IMR-90 (cell line): ENCODE measurements around the gene RYR1. TPM values are rescaled to one million over a fixed set of nuclear protein-coding genes. Genes with fewer than 3 reads are reported as not detected.

Source experiments
- ATAC-seq: fragments of 200-7000 bp; cut with Tn5 transposase; 2 replicates; pipeline ENCODE4 v1.9.1; 2020; ENCODE audit warnings: low read depth, mild to moderate bottlenecking, moderate library complexity
- BruUV-seq: library from RNA; stranded (reverse); fragments of 400-500 nt; replicated peaks from 2 replicates; lab custom pipeline; 2021; lab: Mats Ljungman, UMichigan
- CTCF ChIA-PET: fragments of 300-600 bp; formaldehyde crosslinking; extraction: SDS; loops from one replicate; lab custom pipeline; 2021; ENCODE audit warnings: antibody characterized with exemption; lab: Yijun Ruan, JAX
- POLR2A ChIA-PET: fragments of 300-600 bp; sonication (Branson Sonifier 250); formaldehyde crosslinking; loops from one replicate; lab custom pipeline; 2022; ENCODE audit warnings: antibody characterized with exemption; ENCODE audit not compliant: unreplicated experiment; lab: Charles Lee
- DNase-seq: peaks from one replicate; pipeline ENCODE4 v3.0.0; 2013
- H2AFZ ChIP-seq: replicated peaks from 2 replicates; pipeline ENCODE3; 2013; ENCODE audit warnings: low read length, mild to moderate bottlenecking; ENCODE audit not compliant: poor library complexity
- H2AK5ac ChIP-seq: 2 replicates; pipeline ENCODE4 v1.6.1; 2013; ENCODE audit warnings: low read depth, low read length, inconsistent platforms
- H2AK9ac ChIP-seq: replicated peaks from 2 replicates; pipeline ENCODE3; 2013; ENCODE audit warnings: mild to moderate bottlenecking, low read depth, low read length, moderate library complexity; ENCODE audit not compliant: poor library complexity
- H2BK120ac ChIP-seq: 2 replicates; pipeline ENCODE4 v1.6.1; 2013; ENCODE audit warnings: low read depth, low read length, inconsistent platforms
- H2BK15ac ChIP-seq: 3 replicates; pipeline ENCODE4 v1.6.1; 2013; ENCODE audit warnings: low read depth, low read length, inconsistent platforms
- H2BK20ac ChIP-seq: 2 replicates; pipeline ENCODE4 v1.6.1; 2013; ENCODE audit warnings: low read depth, mild to moderate bottlenecking, inconsistent platforms, low read length, moderate library complexity
- H2BK5ac ChIP-seq: 2 replicates; pipeline ENCODE4 v1.6.1; 2013; ENCODE audit warnings: mild to moderate bottlenecking, low read depth, low read length, inconsistent platforms; ENCODE audit not compliant: poor library complexity, severe bottlenecking
- H3K14ac ChIP-seq: replicated peaks from 2 replicates; pipeline ENCODE4 v1.6.1; 2013; ENCODE audit warnings: low read depth, low read length, inconsistent platforms
- H3K18ac ChIP-seq: 2 replicates; pipeline ENCODE4 v1.6.1; 2013; ENCODE audit warnings: low read depth, low read length, control low read depth
- H3K23ac ChIP-seq: 2 replicates; pipeline ENCODE4 v1.6.1; 2013; ENCODE audit warnings: low read depth, low read length, inconsistent platforms
- H3K27ac ChIP-seq: 2 replicates; pipeline ENCODE4 v1.5.1; 2013; ENCODE audit warnings: mild to moderate bottlenecking, control low read depth, low read length; ENCODE audit not compliant: insufficient read depth
- H3K27me3 ChIP-seq: 2 replicates; pipeline ENCODE4 v1.6.1; 2013; ENCODE audit warnings: low read length; ENCODE audit not compliant: control insufficient read depth, insufficient read depth
- H3K36me3 ChIP-seq: 2 replicates; pipeline ENCODE4 v1.6.1; 2013; ENCODE audit warnings: low read length, mixed read lengths; ENCODE audit not compliant: control insufficient read depth, insufficient read depth
- H3K4ac ChIP-seq: 2 replicates; pipeline ENCODE4 v1.6.1; 2013; ENCODE audit warnings: low read depth, low read length, inconsistent platforms
- H3K4me1 ChIP-seq: 2 replicates; pipeline ENCODE4 v1.6.1; 2013; ENCODE audit warnings: low read length, mixed read lengths; ENCODE audit not compliant: control insufficient read depth, insufficient read depth
- H3K4me2 ChIP-seq: 2 replicates; pipeline ENCODE4 v1.6.1; 2013; ENCODE audit warnings: low read depth, mild to moderate bottlenecking, control low read depth, low read length, moderate library complexity
- H3K4me3 ChIP-seq: 2 replicates; pipeline ENCODE4 v1.5.1; 2013; ENCODE audit warnings: low read depth, mild to moderate bottlenecking, control low read depth, low read length, moderate library complexity; ENCODE audit not compliant: insufficient read depth
- H3K56ac ChIP-seq: 2 replicates; pipeline ENCODE4 v1.6.1; 2013; ENCODE audit warnings: low read length, inconsistent platforms; ENCODE audit not compliant: insufficient read depth; ENCODE audit errors: extremely low read depth
- H3K79me1 ChIP-seq, 2 experiments: 2 replicates each; pipeline ENCODE4 v1.6.1; 2013; ENCODE audit warnings: low read length in 2 of 2, inconsistent platforms in 1 of 2, low read depth in 1 of 2
- H3K9ac ChIP-seq: 2 replicates; pipeline ENCODE4 v1.6.1; 2013; ENCODE audit warnings: low read depth, low read length, control low read depth
- H3K9me1 ChIP-seq: 2 replicates; pipeline ENCODE4 v1.6.1; 2013; ENCODE audit warnings: low read length, inconsistent platforms; ENCODE audit not compliant: insufficient read depth
- H3K9me3 ChIP-seq: 2 replicates; pipeline ENCODE4 v1.6.1; 2013; ENCODE audit warnings: low read length; ENCODE audit not compliant: control insufficient read depth, insufficient read depth
- H4K20me1 ChIP-seq: 2 replicates; pipeline ENCODE4 v1.6.1; 2013; ENCODE audit warnings: low read length, inconsistent platforms; ENCODE audit not compliant: insufficient read depth
- H4K5ac ChIP-seq: 2 replicates; pipeline ENCODE4 v1.6.1; 2013; ENCODE audit warnings: mild to moderate bottlenecking, low read depth, low read length, control low read depth
- H4K8ac ChIP-seq, 2 experiments: 2 replicates each; pipeline ENCODE4 v1.6.1; 2013; ENCODE audit warnings: low read depth in 2 of 2, low read length in 2 of 2, control low read depth in 1 of 2, inconsistent platforms in 1 of 2
- H4K91ac ChIP-seq: 2 replicates; pipeline ENCODE4 v1.6.1; 2013; ENCODE audit warnings: low read depth, low read length, inconsistent platforms; ENCODE audit not compliant: insufficient read depth
- BHLHE40 ChIP-seq: fragments of 150-350 bp; IDR thresholded peaks from 2 replicates; pipeline ENCODE4 v1.6.1; 2016; ENCODE audit warnings: mild to moderate bottlenecking, low read depth, low read length
- CEBPB ChIP-seq: IDR thresholded peaks from 2 replicates; pipeline ENCODE4 v1.6.1; 2012; ENCODE audit warnings: low read depth, low read length, improper control_type of control experiment
- CHD1 ChIP-seq: IDR thresholded peaks from 2 replicates; pipeline ENCODE4 v1.6.1; 2012; ENCODE audit warnings: low read depth, low read length, improper control_type of control experiment
- FOS ChIP-seq: fragments of 150-350 bp; IDR thresholded peaks from 2 replicates; pipeline ENCODE4 v1.6.1; 2016; ENCODE audit warnings: low read depth, low read length
- MAZ ChIP-seq: IDR thresholded peaks from 2 replicates; pipeline ENCODE4 v1.6.1; 2012; ENCODE audit warnings: low read depth, mild to moderate bottlenecking, low read length, improper control_type of control experiment, moderate library complexity, borderline replicate concordance
- MXI1 ChIP-seq: IDR thresholded peaks from 2 replicates; pipeline ENCODE4 v1.6.1; 2012; ENCODE audit warnings: low read depth, mild to moderate bottlenecking, low read length, moderate library complexity, borderline replicate concordance
- RCOR1 ChIP-seq: IDR thresholded peaks from 2 replicates; pipeline ENCODE4 v1.6.1; 2012; ENCODE audit warnings: mild to moderate bottlenecking, low read length, improper control_type of control experiment; ENCODE audit not compliant: insufficient replicate concordance
- RFX5 ChIP-seq: IDR thresholded peaks from 2 replicates; pipeline ENCODE4 v1.8.0; 2012; ENCODE audit warnings: low read depth, mild to moderate bottlenecking, low read length, moderate library complexity
- SMC3 ChIP-seq: fragments of 150-350 bp; IDR thresholded peaks from 2 replicates; pipeline ENCODE4 v1.6.1; 2016; ENCODE audit warnings: low read depth, mild to moderate bottlenecking, antibody characterized with exemption, low read length, moderate library complexity
- WGBS, 2 experiments: methylation state at CpG; one replicate each; pipeline versions ENCODE4 v1.1.5 to v1.1.7; 2013; ENCODE audit warnings: missing lambda C conversion rate in 2 of 2; ENCODE audit not compliant: insufficient read length in 1 of 2; ENCODE audit errors: extremely low coverage in 2 of 2; 5-methylcytosine and 5-hydroxymethylcytosine counted together
- dilution Hi-C: fragments of 300-500 bp; cut with HindIII; formaldehyde crosslinking; loops from one replicate; pipeline ENCODE4 v1.14.3; 2018; ENCODE audit warnings: low sequenced_read_pairs; ENCODE audit not compliant: unreplicated experiment
- in situ Hi-C: fragments of 300-500 bp; cut with MboI; formaldehyde crosslinking; loops from 3 replicates; pipeline ENCODE4 v1.14.3; 2019; ENCODE audit warnings: low sequenced_read_pairs, inconsistent platforms, mixed read lengths
- intact Hi-C: fragments of 100-400 bp; cut with micrococcal nuclease; formaldehyde crosslinking; loops from 2 replicates; pipeline ENCODE4 v1.10.0; 2022
- polyA plus RNA-seq, 3 experiments: library from polyadenylated mRNA; depleted of rRNA; stranded (reverse); fragments of >200 nt; gene quantifications; 2 replicates each; pipeline ENCODE4 v1.2.3, GENCODE V29; 2012; ENCODE audit warnings: low replicate concordance in 1 of 3
- total RNA-seq: library from RNA; depleted of rRNA; stranded (reverse); fragments of >200 nt; gene quantifications from 2 replicates; pipeline ENCODE4 v1.2.3, GENCODE V29; 2012
- TF ChIP-seq, protein P1 (sequence below): conservative IDR thresholded peaks from 2 replicates; pipeline ENCODE4 v1.5.1; 2012; ENCODE audit warnings: mild to moderate bottlenecking, low read depth, low read length, improper control_type of control experiment

The RYR1 gene
- total and polyA plus RNA-seq, 2 of the 4 experiments (the other 2 are of a cell fraction): not detected

DNA sequence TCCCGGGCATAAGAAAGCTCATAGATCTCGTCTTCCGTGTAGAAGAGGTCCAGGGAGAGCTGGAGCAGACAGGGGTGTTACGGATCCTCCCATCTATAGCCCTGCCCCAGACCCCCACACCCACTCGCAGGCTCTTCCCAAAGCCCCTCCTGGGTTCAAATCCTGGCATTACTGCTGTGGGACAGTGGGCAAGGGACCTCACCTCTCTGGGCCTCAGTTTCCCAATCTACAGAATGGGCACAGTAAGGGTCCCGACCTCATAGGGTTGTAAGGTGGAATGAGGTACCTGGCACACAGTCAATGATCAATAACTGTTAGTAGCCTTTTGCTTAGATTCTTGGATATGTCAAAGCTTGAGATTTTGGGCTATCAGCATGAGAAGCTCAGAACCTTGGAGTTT is 20.1 kb upstream of the RYR1 start:
- Histone ChIP-seq H3K4me1 (no peaks in the 10 kb centered on the region), H2BK120ac (no peak overlapping the region), H2BK20ac (no peak overlapping the region), H3K56ac (no peak overlapping the region), H3K23ac (no peak overlapping the region), H3K79me1 (no peaks in the 10 kb centered on the region), H4K91ac (no peak overlapping the region), H3K4me2 (no peak overlapping the region), H4K8ac (no peak overlapping the region), H2AK5ac (no peak overlapping the region), H4K5ac (no peak overlapping the region), H3K18ac (no peak overlapping the region), H3K9me1 (peaks cover 5% of the 10 kb centered on the region; the same call in 1 of the 2 replicates), H3K9ac (no peak overlapping the region), H3K27me3 (peaks cover 15% of the 10 kb centered on the region), H3K27ac (no peak overlapping the region), H3K9me3 (no peaks in the 10 kb centered on the region), H2AK9ac (no peak overlapping the region), H3K4me3 (no peak overlapping the region), H4K20me1 (no peaks in the 10 kb centered on the region), H3K36me3 (no peaks in the 10 kb centered on the region; the same call in 1 of the 2 replicates), H2BK15ac (no peak overlapping the region), H3K14ac (no peak overlapping the region), H3K4ac (no peak overlapping the region), H2AFZ (no peak overlapping the region), H2BK5ac (no peak overlapping the region)
- WGBS, 2 experiments: no CpG with 5 or more reads among the region's 6 CpGs
- ChIA-PET CTCF (no interaction called here), POLR2A (no interaction called here)
- BruUV-seq: no TSS peak
- intact Hi-C loops: no loop called here
- no peak for ATAC-seq
- dilution Hi-C loops: no loop called here
- in situ Hi-C loops: loop anchor here (25.0 kb wide), 1 partner anchor 524 kb away; the partner anchor contains the start of genes MRPS12 and SARS2
- no peak for TF ChIP-seq RCOR1
- no peak for TF ChIP-seq SMC3
- no peak for TF ChIP-seq MAZ
- no peak for TF ChIP-seq FOS
- no peak for TF ChIP-seq CEBPB
- TF ChIP-seq, protein P1, sequence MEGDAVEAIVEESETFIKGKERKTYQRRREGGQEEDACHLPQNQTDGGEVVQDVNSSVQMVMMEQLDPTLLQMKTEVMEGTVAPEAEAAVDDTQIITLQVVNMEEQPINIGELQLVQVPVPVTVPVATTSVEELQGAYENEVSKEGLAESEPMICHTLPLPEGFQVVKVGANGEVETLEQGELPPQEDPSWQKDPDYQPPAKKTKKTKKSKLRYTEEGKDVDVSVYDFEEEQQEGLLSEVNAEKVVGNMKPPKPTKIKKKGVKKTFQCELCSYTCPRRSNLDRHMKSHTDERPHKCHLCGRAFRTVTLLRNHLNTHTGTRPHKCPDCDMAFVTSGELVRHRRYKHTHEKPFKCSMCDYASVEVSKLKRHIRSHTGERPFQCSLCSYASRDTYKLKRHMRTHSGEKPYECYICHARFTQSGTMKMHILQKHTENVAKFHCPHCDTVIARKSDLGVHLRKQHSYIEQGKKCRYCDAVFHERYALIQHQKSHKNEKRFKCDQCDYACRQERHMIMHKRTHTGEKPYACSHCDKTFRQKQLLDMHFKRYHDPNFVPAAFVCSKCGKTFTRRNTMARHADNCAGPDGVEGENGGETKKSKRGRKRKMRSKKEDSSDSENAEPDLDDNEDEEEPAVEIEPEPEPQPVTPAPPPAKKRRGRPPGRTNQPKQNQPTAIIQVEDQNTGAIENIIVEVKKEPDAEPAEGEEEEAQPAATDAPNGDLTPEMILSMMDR: no peak
- TF ChIP-seq RFX5: no peak
- no peak for TF ChIP-seq MXI1
- no peak for TF ChIP-seq CHD1
- TF ChIP-seq BHLHE40: no peak
- no peak for DNase-seq
